GM12875 (cell line): ENCODE data around the gene ARL2BP.

Source experiments
- H3K4me3 ChIP-seq: one replicate; pipeline ENCODE4 v1.5.1; 2011; ENCODE audit warnings: low read depth, low read length, control low read depth
- CTCF ChIP-seq: IDR thresholded peaks from 2 replicates; pipeline ENCODE4 v1.5.1; 2011; ENCODE audit warnings: low read depth, mild to moderate bottlenecking, control low read depth, inconsistent platforms, low read length, moderate library complexity, borderline replicate concordance; ENCODE audit not compliant: insufficient read depth

ARL2BP gene

GRCh38 chr16:57277586-57277985, 32.5 kb downstream of the ARL2BP start:
- no peak overlapping the region for H3K4me3 ChIP-seq
- no peak for TF ChIP-seq CTCF

- TF ChIP-seq CTCF: no peak
- H3K4me3 ChIP-seq: no peak overlapping the region
Observed at GRCh38 chr16:57278494-57278893, 33.4 kb downstream of the ARL2BP start.

GRCh38 chr16:57279780-57280638, 35.0 kb downstream of the ARL2BP start:
- TF ChIP-seq CTCF: no peak
- no peak overlapping the region for H3K4me3 ChIP-seq

GRCh38 chr16:57281791-57282190, 36.7 kb downstream of the ARL2BP start:
- TF ChIP-seq CTCF: no peak
- no peak overlapping the region for H3K4me3 ChIP-seq

- H3K4me3 ChIP-seq: no peak overlapping the region
- TF ChIP-seq CTCF: no peak
Observed at GRCh38 chr16:57282510-57283213, 37.6 kb downstream of the ARL2BP start.

- no peak for TF ChIP-seq CTCF
- H3K4me3 ChIP-seq: no peak overlapping the region
Observed at GRCh38 chr16:57283214-57283958, 38.3 kb downstream of the ARL2BP start.

GRCh38 chr16:57283959-57284208, 38.8 kb downstream of the ARL2BP start:
- TF ChIP-seq CTCF: no peak
- H3K4me3 ChIP-seq: no peak overlapping the region
